Cerebellar cortex (tissue), 1 donor: ENCODE measurements around the gene NAALADL2.
"Not testable (repeated sequence)": the region's sequence is repeated elsewhere in the genome, so short reads cannot be mapped to it uniquely, and the experiment has no call there.

Experiments used
- DNase-seq: peaks from one replicate; pipeline ENCODE4 v3.0.0-alpha.2; 2015; ENCODE audit warnings: low spot score

Gene NAALADL2

GRCh38 chr3:175267561-175267960 lies 408.4 kb downstream of the NAALADL2 start:
- DNase-seq: no peak

GRCh38 chr3:175269394-175269793 lies 410.3 kb downstream of the NAALADL2 start:
- DNase-seq: no peak

- no peak for DNase-seq
Observed at GRCh38 chr3:175270198-175270837, 411.2 kb downstream of the NAALADL2 start.

- DNase-seq: no peak
Observed at GRCh38 chr3:175270866-175271265, 411.7 kb downstream of the NAALADL2 start.

GRCh38 chr3:175271465-175271864 lies 412.3 kb downstream of the NAALADL2 start:
- not testable (repeated sequence) for DNase-seq

GRCh38 chr3:175272392-175272791 lies 413.3 kb downstream of the NAALADL2 start:
- DNase-seq: no peak

- no peak for DNase-seq
Observed at GRCh38 chr3:175273573-175273972, 414.4 kb downstream of the NAALADL2 start.

- no peak for DNase-seq
Observed at GRCh38 chr3:175274056-175274455, 414.9 kb downstream of the NAALADL2 start.

GRCh38 chr3:175274474-175275218 lies 415.5 kb downstream of the NAALADL2 start:
- DNase-seq: no peak

GRCh38 chr3:175278680-175279079 lies 419.5 kb downstream of the NAALADL2 start:
- DNase-seq: no peak

- DNase-seq: no peak
Observed at GRCh38 chr3:175279457-175279856, 420.3 kb downstream of the NAALADL2 start.

- no peak for DNase-seq
Observed at GRCh38 chr3:175279911-175280310, 420.8 kb downstream of the NAALADL2 start.

- peak; percentile 6 for DNase-seq
Observed at GRCh38 chr3:175287361-175287963, 428.3 kb downstream of the NAALADL2 start.

- no peak for DNase-seq
Observed at GRCh38 chr3:175288621-175289020, 429.5 kb downstream of the NAALADL2 start.

GRCh38 chr3:175294793-175295192 lies 435.7 kb downstream of the NAALADL2 start:
- DNase-seq: no peak

GRCh38 chr3:175295248-175296130 lies 436.4 kb downstream of the NAALADL2 start:
- DNase-seq: no peak

- DNase-seq: no peak
Observed at GRCh38 chr3:175297216-175297615, 438.1 kb downstream of the NAALADL2 start.

- DNase-seq: no peak
Observed at GRCh38 chr3:175301741-175302140, 442.6 kb downstream of the NAALADL2 start.

GRCh38 chr3:175304404-175304803 lies 445.3 kb downstream of the NAALADL2 start:
- DNase-seq: no peak

GRCh38 chr3:175307642-175308041 lies 448.5 kb downstream of the NAALADL2 start:
- no peak for DNase-seq

GRCh38 chr3:175308097-175308496 lies 449.0 kb downstream of the NAALADL2 start:
- DNase-seq: no peak

GRCh38 chr3:175310046-175310445 lies 450.9 kb downstream of the NAALADL2 start:
- no peak for DNase-seq
